Ectodermal cell (in vitro differentiated cells): ENCODE measurements around the gene CAMSAP1.

Experiments
- H3K27ac ChIP-seq: 2 replicates; pipeline ENCODE4 v1.7.0; 2013; ENCODE audit warnings: mild to moderate bottlenecking, low read depth, low read length; ENCODE audit not compliant: insufficient read depth, poor library complexity, severe bottlenecking
- H3K27me3 ChIP-seq: 2 replicates; pipeline ENCODE4 v1.7.0; 2013; ENCODE audit warnings: mild to moderate bottlenecking, low read length; ENCODE audit not compliant: insufficient read depth, control insufficient read depth, poor library complexity, severe bottlenecking
- H3K36me3 ChIP-seq: one replicate; pipeline ENCODE4 v1.7.0; 2013; ENCODE audit warnings: low read length; ENCODE audit not compliant: control insufficient read depth, insufficient read depth
- H3K4me1 ChIP-seq: one replicate; pipeline ENCODE4 v1.7.0; 2013; ENCODE audit warnings: low read length; ENCODE audit not compliant: control insufficient read depth, insufficient read depth
- H3K4me3 ChIP-seq: 2 replicates; pipeline ENCODE4 v1.7.0; 2013; ENCODE audit warnings: low read depth, low read length, control low read depth; ENCODE audit not compliant: insufficient read depth
- H3K9me3 ChIP-seq: 2 replicates; pipeline ENCODE4 v1.7.0; 2013; ENCODE audit warnings: mild to moderate bottlenecking, low read length, moderate library complexity; ENCODE audit not compliant: control insufficient read depth
- WGBS, 2 experiments: methylation state at CpG; one replicate each; pipeline ENCODE4 v1.1.7; 2013; ENCODE audit warnings: missing lambda C conversion rate in 2 of 2; 5-methylcytosine and 5-hydroxymethylcytosine counted together

The CAMSAP1 gene

GRCh38 chr9:135879619-135880018 lies 27.7 kb downstream of the CAMSAP1 start:
- H3K4me1 ChIP-seq, result peaks cover 14% of the 10 kb centered on the region
- WGBS, 2 experiments, result 95 to 96% methylated on average over 8 of the region's 8 CpGs
- H3K36me3 ChIP-seq, result peaks cover 4% of the 10 kb centered on the region
- no peaks in the 10 kb centered on the region for H3K27me3 ChIP-seq
- H3K27ac ChIP-seq, result no peak overlapping the region
- no peak overlapping the region for H3K4me3 ChIP-seq
- H3K9me3 ChIP-seq, result no peaks in the 10 kb centered on the region

GRCh38 chr9:135879237-135879601 lies 28.1 kb downstream of the CAMSAP1 start:
- no peaks in the 10 kb centered on the region for H3K9me3 ChIP-seq
- H3K27me3 ChIP-seq, result no peaks in the 10 kb centered on the region
- no peak overlapping the region for H3K27ac ChIP-seq
- H3K4me1 ChIP-seq, result peaks cover 14% of the 10 kb centered on the region
- H3K36me3 ChIP-seq, result peaks cover 4% of the 10 kb centered on the region
- no peak overlapping the region for H3K4me3 ChIP-seq
- 90 to 95% methylated on average over 2 of the region's 2 CpGs for WGBS, 2 experiments

- Histone ChIP-seq H3K4me3 (no peak overlapping the region), H3K4me1 (peaks cover 10% of the 10 kb centered on the region), H3K9me3 (no peaks in the 10 kb centered on the region), H3K36me3 (peaks cover 4% of the 10 kb centered on the region), H3K27me3 (no peaks in the 10 kb centered on the region), H3K27ac (no peak overlapping the region)
- 83 to 85% methylated on average over 17 to 18 of the region's 18 CpGs for WGBS, 2 experiments
Measured at GRCh38 chr9:135878528-135879236, 28.7 kb downstream of the CAMSAP1 start.

GRCh38 chr9:135877791-135878527 lies 29.4 kb downstream of the CAMSAP1 start:
- Histone ChIP-seq H3K9me3 (no peaks in the 10 kb centered on the region), H3K27me3 (no peaks in the 10 kb centered on the region), H3K4me3 (no peak overlapping the region), H3K36me3 (peaks cover 4% of the 10 kb centered on the region), H3K4me1 (peaks cover 9% of the 10 kb centered on the region), H3K27ac (no peak overlapping the region)
- WGBS, 2 experiments, result 89% methylated on average over 11 of the region's 11 CpGs

- Histone ChIP-seq H3K27ac (no peak overlapping the region), H3K4me3 (no peak overlapping the region), H3K4me1 (peaks cover 9% of the 10 kb centered on the region), H3K36me3 (peaks cover 4% of the 10 kb centered on the region), H3K27me3 (no peaks in the 10 kb centered on the region), H3K9me3 (no peaks in the 10 kb centered on the region)
- WGBS, 2 experiments, result 95 to 99% methylated on average over 6 of the region's 6 CpGs
Measured at GRCh38 chr9:135876936-135877335, 30.4 kb downstream of the CAMSAP1 start.

GRCh38 chr9:135874859-135875258 lies 32.5 kb downstream of the CAMSAP1 start:
- 92 to 93% methylated on average over 3 to 5 of the region's 5 CpGs for WGBS, 2 experiments

GRCh38 chr9:135869909-135870308 lies 37.4 kb downstream of the CAMSAP1 start:
- Histone ChIP-seq H3K4me1 (peaks cover 5% of the 10 kb centered on the region), H3K27ac (no peak overlapping the region), H3K4me3 (no peak overlapping the region), H3K36me3 (no peaks in the 10 kb centered on the region), H3K9me3 (no peaks in the 10 kb centered on the region), H3K27me3 (no peaks in the 10 kb centered on the region)
- 94 to 100% methylated on average over 2 to 3 of the region's 3 CpGs for WGBS, 2 experiments

More at GRCh38 chr9:135874859-135875258, 32.5 kb downstream of the CAMSAP1 start:
- H3K27ac ChIP-seq, result no peak overlapping the region
- no peaks in the 10 kb centered on the region for H3K9me3 ChIP-seq
- H3K4me1 ChIP-seq, result peaks cover 9% of the 10 kb centered on the region
- no peaks in the 10 kb centered on the region for H3K27me3 ChIP-seq
- H3K4me3 ChIP-seq, result no peak overlapping the region
- no peaks in the 10 kb centered on the region for H3K36me3 ChIP-seq

GRCh38 chr9:135865531-135865930 lies 41.8 kb downstream of the CAMSAP1 start:
- 88 to 90% methylated on average over 7 of the region's 7 CpGs for WGBS, 2 experiments
- H3K36me3 ChIP-seq, result no peaks in the 10 kb centered on the region
- no peaks in the 10 kb centered on the region for H3K27me3 ChIP-seq
- no peaks in the 10 kb centered on the region for H3K9me3 ChIP-seq
- H3K27ac ChIP-seq, result no peak overlapping the region
- peaks cover 5% of the 10 kb centered on the region for H3K4me1 ChIP-seq
- H3K4me3 ChIP-seq, result no peak overlapping the region

- no peak overlapping the region for H3K27ac ChIP-seq
- no peak overlapping the region for H3K4me3 ChIP-seq
- WGBS, 2 experiments, result 52 to 53% methylated on average over 8 of the region's 8 CpGs
- no peaks in the 10 kb centered on the region for H3K9me3 ChIP-seq
- H3K4me1 ChIP-seq, result peaks cover 5% of the 10 kb centered on the region
- no peaks in the 10 kb centered on the region for H3K27me3 ChIP-seq
- no peaks in the 10 kb centered on the region for H3K36me3 ChIP-seq
Measured at GRCh38 chr9:135864447-135865049, 42.8 kb downstream of the CAMSAP1 start.

GRCh38 chr9:135862809-135863208 lies 44.5 kb downstream of the CAMSAP1 start:
- no peak overlapping the region for H3K4me3 ChIP-seq
- WGBS, 2 experiments, result 96% methylated on average over 8 of the region's 8 CpGs
- H3K9me3 ChIP-seq, result no peaks in the 10 kb centered on the region
- peaks cover 4% of the 10 kb centered on the region for H3K36me3 ChIP-seq
- H3K4me1 ChIP-seq, result peaks cover under 1% of the 10 kb centered on the region
- no peak overlapping the region for H3K27ac ChIP-seq
- no peaks in the 10 kb centered on the region for H3K27me3 ChIP-seq
